Esophagus squamous epithelium (tissue), 5 donors: Measurements from ENCODE around the gene WASHC1. TPM values are rescaled to one million over a fixed set of nuclear protein-coding genes. Genes with fewer than 3 reads are reported as not detected.
"Not testable (repeated sequence)": the region's sequence is repeated elsewhere in the genome, so short reads cannot be mapped to it uniquely, and the experiment has no call there.

Experiments
- DNase-seq: peaks from one replicate; lab custom pipeline; 2025; lab: John Stamatoyannopoulos, UW
- H3K27ac ChIP-seq, 4 donors: fragments of 200-600 bp; sonication (generic); one replicate each; pipeline ENCODE4 v1.5.1; 2016 to 2019; ENCODE audit warnings: mild to moderate bottlenecking in 1 of 4
- H3K27me3 ChIP-seq, 4 donors: fragments of 200-600 bp; sonication (generic); 1 replicate in 3 of 4; 2 replicates in 1 of 4; pipeline versions ENCODE4 v1.5.1 to v1.6.0; 2017 to 2021; ENCODE audit warnings: antibody characterized with exemption in 1 of 4
- H3K36me3 ChIP-seq, 3 donors: fragments of 200-600 bp; sonication (generic); one replicate each; pipeline ENCODE4 v1.5.1; 2016 to 2019
- H3K4me1 ChIP-seq, 3 donors: fragments of 200-600 bp; sonication (generic); one replicate each; pipeline ENCODE4 v1.5.1; 2017 to 2019
- H3K4me3 ChIP-seq, 4 donors: fragments of 200-600 bp; sonication (generic); 1 replicate in 3 of 4; 2 replicates in 1 of 4; pipeline ENCODE4 v1.5.1; 2016 to 2019; ENCODE audit warnings: mild to moderate bottlenecking in 2 of 4, moderate library complexity in 1 of 4
- H3K9me3 ChIP-seq, 3 donors: fragments of 200-600 bp; sonication (generic); one replicate each; pipeline ENCODE4 v1.5.1; 2016 to 2019
- CTCF ChIP-seq, 6 experiments: fragments of 450-650 bp in 4 of 6; fragments of 200-600 bp in 2 of 6; sonication (generic) in 2 of 6; IDR thresholded peaks; one replicate each; pipeline ENCODE4 v1.5.1; 2016 to 2019; ENCODE audit warnings: antibody characterized with exemption in 6 of 6, mild to moderate bottlenecking in 4 of 6, moderate library complexity in 4 of 6
- WGBS, 2 donors: methylation state at CpG; one replicate each; pipeline ENCODE4 v1.1.5; 2018; 5-methylcytosine and 5-hydroxymethylcytosine counted together
- intact Hi-C: fragments of 100-400 bp; cut with DNase I; formaldehyde crosslinking; loops from one replicate; pipeline ENCODE4 v1.15.0; 2022
- total RNA-seq, 4 donors: library from RNA; depleted of rRNA; stranded (reverse); fragments of >200 nt; gene quantifications; one replicate each; pipeline ENCODE4 v1.1.0, GENCODE V29; 2016
- donor health status: DM: yes; HTN: yes; CAD: no.

WASHC1 gene
- total RNA-seq, 4 donors from 2014 or later: 1.5 to 4.5 (median 3.0) TPM

GRCh38 chr9:11206-11605 is 18.1 kb downstream of the WASHC1 start:
- intact Hi-C loops, H3K9me3 ChIP-seq, H3K4me3 ChIP-seq, H3K4me1 ChIP-seq, H3K27ac ChIP-seq, H3K36me3 ChIP-seq, DNase-seq, H3K27me3 ChIP-seq: not testable (repeated sequence)
- peak in 3 of 6 experiments; percentile 14 to 49 (median 49) for TF ChIP-seq CTCF (IDR thresholded peaks at IDR 0.05)
- WGBS, 2 donors: 58% methylated on average over 2 of the region's 26 CpGs; no CpG with 5 or more reads in 1 of the 2 donors

GRCh38 chr9:10653-11053 is 18.6 kb downstream of the WASHC1 start:
- DNase-seq, intact Hi-C loops, H3K4me3 ChIP-seq, H3K36me3 ChIP-seq, H3K27ac ChIP-seq, H3K9me3 ChIP-seq, H3K27me3 ChIP-seq, H3K4me1 ChIP-seq: not testable (repeated sequence)
- 81 to 85% methylated on average over 5 to 15 of the region's 41 CpGs for WGBS, 2 donors

GRCh38 chr9:10207-10606 is 19.0 kb downstream of the WASHC1 start:
- DNase-seq, H3K27me3 ChIP-seq, H3K4me3 ChIP-seq, H3K4me1 ChIP-seq, intact Hi-C loops, H3K27ac ChIP-seq, H3K36me3 ChIP-seq, H3K9me3 ChIP-seq: not testable (repeated sequence)
- no CpG with 5 or more reads among the region's 13 CpGs for WGBS, 2 donors

Other genes starting within 250 kb of the WASHC1 start
- under 1 TPM in 2 of 4 donors, not detected in 2; 0.19 to 0.22 TPM for gene FOXD4, start 89.0 kb upstream of the WASHC1 start, total RNA-seq
- gene ZNG1A, start 149.6 kb upstream of the WASHC1 start, total RNA-seq: 10 to 100 TPM; 20.5 to 74.0 (median 38.8) TPM
- 10 to 100 TPM in 3 of 4 donors, 1 to 10 TPM in 1; 6.9 to 21.6 (median 15.2) TPM for gene DOCK8, start 185.4 kb upstream of the WASHC1 start, total RNA-seq